ENCODE data around the gene BCOR.

Gene BCOR

DNA sequence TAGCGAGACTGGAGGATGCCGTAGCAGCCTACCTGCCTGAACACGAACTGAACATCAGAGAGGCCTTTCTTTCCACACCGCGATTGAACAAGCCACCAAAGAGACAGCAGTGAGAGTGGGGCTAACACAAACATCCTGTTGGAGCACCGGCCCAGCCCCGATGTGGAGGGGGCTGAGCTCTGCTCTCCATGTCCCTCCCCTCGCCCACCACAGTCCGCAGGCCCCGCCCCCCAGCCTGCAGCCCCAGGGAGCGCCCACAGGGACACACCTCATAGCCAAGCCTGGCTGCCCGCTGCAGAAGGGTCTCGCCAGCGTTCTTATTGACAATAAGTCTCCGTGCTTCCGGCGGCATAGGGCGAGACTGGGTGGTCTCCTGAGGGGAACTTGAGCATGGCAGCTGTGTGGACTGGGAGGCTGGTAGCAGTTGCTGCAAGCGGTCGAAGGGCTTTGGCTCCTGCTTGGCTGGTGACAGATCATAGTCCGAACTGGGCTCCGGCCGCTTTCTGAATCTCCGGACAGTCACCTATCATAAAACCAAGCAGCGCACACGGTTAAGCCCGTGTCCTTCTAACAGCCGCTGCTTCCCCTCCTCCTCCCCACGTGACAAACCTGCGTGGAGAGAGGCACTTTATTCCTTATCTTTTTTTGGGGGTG, 35.8 kb downstream of the BCOR start:
- DNase-seq = no peak

DNA sequence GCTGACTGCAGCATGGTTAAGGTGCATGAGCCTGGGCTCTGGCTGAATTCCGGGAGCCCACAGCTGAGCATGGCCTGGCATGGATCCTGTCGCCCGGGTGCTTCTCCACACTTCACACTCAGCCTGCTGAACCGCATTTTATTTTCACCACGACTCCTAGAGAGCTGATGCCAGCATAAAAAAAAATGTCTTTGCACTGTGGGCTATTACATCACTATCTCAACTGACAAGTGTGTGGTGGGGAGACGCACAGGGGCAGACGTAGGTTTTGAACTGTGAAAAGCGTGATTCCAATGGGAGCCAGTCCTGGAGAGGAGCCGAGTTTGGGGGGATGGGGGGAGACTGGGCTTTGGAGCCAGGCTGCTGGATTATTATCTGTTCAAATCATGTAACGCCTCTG, 36.8 kb downstream of the BCOR start:
- no peak for DNase-seq

- DNase-seq = no peak
Measured at GRCh38 chrX:40060356-40060845, 37.4 kb downstream of the BCOR start.

DNA sequence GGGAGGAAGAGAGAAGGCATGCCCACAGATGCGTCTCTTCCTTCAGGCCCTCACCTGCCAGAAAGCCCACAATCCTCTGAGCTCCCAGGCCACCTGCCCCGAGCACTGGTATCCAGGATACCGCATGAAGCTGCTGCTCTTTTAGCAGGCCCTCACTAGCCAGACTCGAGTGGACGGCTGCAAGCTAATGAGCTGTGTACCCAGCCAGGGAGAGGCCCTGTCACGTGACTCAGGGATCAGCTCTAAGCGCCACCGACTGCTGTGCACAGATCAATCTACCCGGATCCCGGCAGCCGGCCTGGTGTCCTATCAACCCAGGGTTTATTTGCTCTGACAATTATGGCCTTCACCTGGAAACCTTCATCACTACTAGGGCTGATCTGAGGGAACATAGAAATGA, 39.0 kb downstream of the BCOR start:
- DNase-seq = no peak

DNA sequence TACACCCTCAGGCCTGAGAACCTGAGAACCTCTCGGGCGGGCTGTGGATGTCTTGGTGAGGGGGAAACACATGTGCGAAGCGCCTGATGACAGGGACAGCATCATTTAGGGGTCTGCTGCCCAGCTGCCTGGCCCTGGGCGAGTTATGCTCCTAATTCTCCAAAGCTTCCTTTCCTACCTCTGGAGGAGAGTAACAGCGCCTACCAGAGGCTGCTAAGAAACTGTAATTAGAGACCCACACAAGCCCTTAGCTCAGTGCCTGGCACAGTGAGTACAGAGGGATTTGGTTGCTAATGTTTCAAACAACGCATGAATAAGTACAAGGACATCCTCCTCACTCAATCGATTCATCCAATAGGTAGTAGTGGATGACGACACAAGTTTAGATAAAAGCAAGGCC, 40.4 kb downstream of the BCOR start:
- DNase-seq = no peak

GRCh38 chrX:40056420-40056819, 41.3 kb downstream of the BCOR start:
- DNase-seq = no peak

- DNase-seq = no peak
Measured at GRCh38 chrX:40055495-40055894, 42.3 kb downstream of the BCOR start.

DNA sequence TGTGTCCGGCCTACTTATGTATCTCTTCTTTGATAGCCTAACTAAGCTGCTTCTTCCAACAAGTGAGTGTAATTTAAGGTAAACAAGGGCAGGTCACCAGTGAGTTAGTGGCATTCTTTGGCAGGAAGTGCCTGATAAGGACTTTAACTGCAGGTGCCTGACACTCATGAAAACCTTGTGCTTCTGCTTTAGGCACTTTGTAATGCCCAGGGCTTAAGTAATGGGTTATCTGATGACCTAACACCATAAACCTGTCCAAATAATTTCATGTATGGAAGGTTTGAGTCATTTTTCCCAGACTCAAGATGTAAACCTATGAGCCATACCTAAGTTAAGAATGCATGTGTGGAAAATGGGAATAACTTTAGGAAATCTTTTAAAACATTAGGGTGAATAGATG, 43.0 kb downstream of the BCOR start:
- no peak for DNase-seq

GRCh38 chrX:40050532-40050931, 47.2 kb downstream of the BCOR start:
- DNase-seq = no peak

- no peak for DNase-seq
Measured at GRCh38 chrX:40049084-40049641, 48.6 kb downstream of the BCOR start.

- no peak for DNase-seq
Measured at GRCh38 chrX:40047485-40047884, 50.3 kb downstream of the BCOR start.

DNA sequence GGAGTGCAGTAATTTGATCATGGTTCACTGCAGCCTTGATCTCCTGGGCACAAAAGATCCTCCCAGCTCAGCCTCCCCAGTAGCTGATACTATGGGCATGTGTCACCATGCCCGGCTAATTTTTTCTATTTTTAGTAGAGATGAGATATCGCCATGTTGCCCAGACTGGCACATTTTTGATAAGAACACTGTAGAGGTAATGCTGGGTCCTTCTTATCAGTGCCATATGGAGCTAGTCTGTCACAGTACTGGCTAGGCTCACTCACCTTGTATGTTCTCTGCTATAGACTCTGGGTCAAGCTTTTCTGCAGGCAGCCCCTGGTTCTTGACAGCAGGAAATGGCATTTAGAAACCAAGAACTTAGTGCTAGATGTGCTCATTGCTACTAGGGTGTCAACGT, 53.9 kb downstream of the BCOR start:
- DNase-seq = no peak

GRCh38 chrX:40041915-40042314, 55.8 kb downstream of the BCOR start:
- DNase-seq = no peak

DNA sequence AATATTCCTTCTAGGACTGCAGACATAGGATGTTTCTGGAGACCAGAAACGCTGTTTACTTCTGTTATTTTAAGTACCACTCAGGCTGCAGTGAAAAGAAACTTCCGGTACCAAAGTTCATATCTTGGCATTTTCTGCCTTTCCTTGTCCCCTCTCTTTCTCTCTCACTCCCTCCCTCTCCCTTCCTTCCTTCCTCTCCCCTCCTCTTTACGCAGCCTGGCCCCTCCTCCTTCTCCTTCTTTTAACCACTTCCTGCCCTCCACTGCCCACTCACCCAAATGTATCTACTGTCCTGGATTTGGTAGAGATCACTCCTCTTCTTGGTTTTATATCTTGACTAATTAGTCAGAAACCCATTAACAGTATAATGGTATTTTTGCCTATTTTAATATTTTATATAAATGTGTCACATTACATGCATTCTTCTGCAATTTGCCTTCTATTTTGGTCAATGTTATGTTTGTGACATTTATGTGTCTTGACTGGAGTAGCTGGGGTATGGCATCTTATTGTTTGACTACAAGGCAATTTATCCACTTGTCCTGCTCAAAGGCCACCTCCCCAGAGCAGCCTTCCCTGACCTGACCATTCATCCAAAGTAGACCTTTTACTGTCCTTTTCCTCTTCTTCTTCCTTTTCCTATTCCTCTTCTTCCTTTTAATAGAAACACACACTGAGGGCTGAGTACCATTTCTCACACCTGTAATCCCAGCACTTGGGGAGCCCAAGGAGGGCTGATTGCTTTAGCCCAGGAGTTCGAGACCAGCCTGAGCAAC, 56.9 kb downstream of the BCOR start:
- DNase-seq = no peak

DNA sequence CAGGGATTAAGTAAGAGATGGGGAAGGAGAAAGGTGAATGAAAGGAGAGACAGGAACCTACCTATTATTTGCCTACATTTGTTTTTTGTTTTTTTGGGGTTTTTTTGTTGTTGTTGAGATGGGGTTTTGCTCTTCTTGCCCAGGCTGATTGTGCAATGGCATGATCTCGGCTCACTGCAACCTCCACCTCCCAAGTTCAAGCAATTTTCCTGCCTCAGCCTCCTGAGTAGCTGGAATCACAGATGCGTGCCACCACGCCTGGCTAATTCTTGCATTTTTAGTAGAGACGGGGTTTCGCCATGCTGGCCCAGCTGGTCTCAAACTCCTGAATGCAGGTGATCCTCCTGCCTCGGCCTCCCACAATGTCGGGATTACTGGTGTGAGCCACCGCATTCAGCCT, 57.9 kb downstream of the BCOR start:
- no peak for DNase-seq

DNA sequence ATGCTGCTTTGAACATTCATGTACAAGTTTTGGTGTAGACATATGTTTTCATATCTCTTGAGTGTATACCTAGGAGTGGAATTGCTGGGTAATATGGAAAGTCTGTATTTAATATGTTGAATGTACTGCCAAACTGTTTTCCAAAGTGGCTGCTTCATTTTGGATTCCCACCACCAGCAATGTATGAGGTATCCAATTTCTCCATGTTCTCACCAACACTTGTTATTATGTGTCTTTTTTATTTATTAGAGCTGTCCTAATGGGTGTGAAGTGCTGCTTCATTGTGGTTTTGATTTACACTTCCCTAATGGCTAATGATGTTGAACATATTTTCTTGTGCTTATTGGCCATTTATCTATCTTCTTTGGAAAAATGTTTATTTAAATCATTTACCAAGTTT, 60.4 kb downstream of the BCOR start:
- no peak for DNase-seq

- no peak for DNase-seq
Measured at GRCh38 chrX:40035726-40036125, 62.0 kb downstream of the BCOR start.

DNA sequence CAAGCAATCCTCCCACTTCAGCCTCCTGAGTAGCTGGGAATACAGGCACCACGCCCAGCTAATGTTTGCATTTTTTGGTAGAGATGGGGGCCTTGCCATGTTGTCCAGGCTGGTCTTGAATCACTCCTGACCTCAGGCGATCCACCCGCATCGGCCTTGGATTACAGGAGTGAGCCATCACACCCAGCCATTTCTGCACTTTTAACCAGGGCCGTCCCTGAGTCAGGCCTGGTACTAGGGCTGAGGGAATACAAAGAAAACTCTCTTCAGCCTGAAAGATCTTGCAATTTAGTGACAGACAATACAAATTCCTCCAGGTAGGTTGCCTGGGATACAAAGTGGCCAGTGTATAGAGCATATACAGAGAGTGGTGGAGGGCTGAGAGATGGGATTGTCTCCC, 65.8 kb downstream of the BCOR start:
- no peak for DNase-seq

GRCh38 chrX:40030205-40030604, 67.6 kb downstream of the BCOR start:
- DNase-seq = no peak

- no peak for DNase-seq
Measured at GRCh38 chrX:40022421-40022820, 75.3 kb downstream of the BCOR start.

DNA sequence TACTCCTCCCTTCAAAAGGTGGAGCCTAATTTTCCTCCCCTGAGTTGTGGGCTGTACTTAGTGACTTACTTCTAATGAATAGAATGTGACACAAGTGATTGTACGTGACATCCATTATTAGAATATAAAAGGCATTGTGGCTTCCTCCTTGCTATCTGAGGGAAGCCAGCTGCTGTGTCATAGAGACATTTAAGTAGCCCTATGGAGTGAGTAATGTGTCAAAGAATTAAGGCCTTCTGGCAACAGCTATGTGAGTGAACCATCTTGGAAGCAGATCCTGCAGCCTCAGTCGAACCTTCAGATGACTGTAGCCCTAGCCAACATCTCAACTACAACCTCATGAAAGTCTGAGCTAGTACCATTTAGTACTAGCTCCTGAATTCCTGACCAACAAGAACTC, 76.1 kb downstream of the BCOR start:
- no peak for DNase-seq

DNA sequence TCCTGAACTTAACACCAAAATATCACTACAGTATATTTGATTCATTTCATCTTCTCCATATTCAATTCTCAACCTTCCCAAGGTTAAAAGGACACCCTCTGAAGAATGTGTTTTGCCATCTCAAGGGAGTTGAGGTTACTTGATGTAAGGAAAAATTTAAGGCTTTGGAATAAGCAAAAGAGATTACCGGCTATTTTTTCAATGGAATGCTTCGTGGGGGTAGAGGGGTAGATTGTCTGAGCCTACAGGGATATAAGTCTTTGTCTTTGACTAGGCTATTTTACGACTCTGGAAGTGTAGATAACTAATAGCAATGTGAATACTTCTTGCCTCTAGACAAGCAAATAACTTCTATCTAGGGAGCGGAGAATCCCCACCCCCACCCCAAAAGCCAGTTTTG, 78.2 kb downstream of the BCOR start:
- DNase-seq = no peak

DNA sequence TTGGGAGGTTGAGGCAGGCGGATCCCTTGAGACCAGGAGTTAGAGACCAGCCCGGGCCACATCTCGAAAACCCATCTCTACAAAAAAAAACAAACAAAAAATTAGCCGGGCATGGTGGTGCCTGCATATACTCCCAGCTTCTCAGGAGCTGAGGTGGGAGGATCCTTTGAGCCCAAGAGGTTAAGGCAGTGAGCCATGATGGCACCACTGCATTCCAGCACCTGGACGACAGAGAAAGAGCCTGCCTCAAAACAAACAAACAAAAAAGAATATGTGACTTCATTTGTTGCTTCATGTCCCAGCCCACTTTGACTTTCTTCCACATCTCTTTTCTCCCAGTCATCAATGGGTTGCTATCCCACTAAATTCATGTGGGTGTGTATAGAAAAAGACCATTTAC, 79.7 kb downstream of the BCOR start:
- no peak for DNase-seq

GRCh38 chrX:40016749-40017148, 81.0 kb downstream of the BCOR start:
- no peak for DNase-seq
